Suprapubic skin (tissue), 4 donors: ENCODE measurements around the gene HTR1D. TPM values are rescaled to one million over a fixed set of nuclear protein-coding genes. Genes with fewer than 3 reads are reported as not detected.

Source experiments
- DNase-seq, 2 donors: peaks; one replicate each; pipeline ENCODE4 v3.0.0-alpha.2; 2019; ENCODE audit warnings: low spot score in 2 of 2
- H3K27ac ChIP-seq: fragments of 200-600 bp; sonication (generic); one replicate; pipeline ENCODE4 v1.5.1; 2019
- H3K27me3 ChIP-seq: fragments of 200-600 bp; sonication (generic); one replicate; pipeline ENCODE4 v1.5.1; 2019
- H3K36me3 ChIP-seq: fragments of 200-600 bp; sonication (generic); one replicate; pipeline ENCODE4 v1.5.1; 2019
- H3K4me1 ChIP-seq: fragments of 200-600 bp; sonication (generic); one replicate; pipeline ENCODE4 v1.5.1; 2019
- H3K4me3 ChIP-seq: fragments of 200-600 bp; sonication (generic); one replicate; pipeline ENCODE4 v1.5.1; 2019; ENCODE audit warnings: mild to moderate bottlenecking
- H3K9me3 ChIP-seq: fragments of 200-600 bp; sonication (generic); one replicate; pipeline ENCODE4 v1.5.1; 2019
- EP300 ChIP-seq: sonication (generic); formaldehyde crosslinking; IDR thresholded peaks from one replicate; pipeline ENCODE4 v1.6.1; 2017; ENCODE audit warnings: antibody characterized with exemption
- POLR2A ChIP-seq, 2 donors: fragments of 450-650 bp; IDR thresholded peaks; one replicate each; pipeline ENCODE4 v1.6.1; 2017; ENCODE audit warnings: antibody characterized with exemption in 2 of 2, mild to moderate bottlenecking in 2 of 2, moderate library complexity in 2 of 2
- POLR2AphosphoS5 ChIP-seq, 3 donors: sonication (generic); formaldehyde crosslinking; IDR thresholded peaks; one replicate each; pipeline ENCODE4 v1.6.1; 2017; ENCODE audit warnings: antibody characterized with exemption in 3 of 3
- WGBS: methylation state at CpG from one replicate; pipeline ENCODE4 v1.1.5; 2018; 5-methylcytosine and 5-hydroxymethylcytosine counted together
- total RNA-seq, 4 donors: library from RNA; depleted of rRNA; stranded (reverse); fragments of >200 nt; gene quantifications; one replicate each; pipeline ENCODE4 v1.1.0, GENCODE V29; 2016
- TF ChIP-seq, protein P1 (sequence below), 2 donors: fragments of 200-600 bp in 1 of 2; fragments of 450-650 bp in 1 of 2; sonication (generic) in 1 of 2; IDR thresholded peaks; one replicate each; pipeline ENCODE4 v1.5.1; 2016 to 2019; ENCODE audit warnings: antibody characterized with exemption in 2 of 2, mild to moderate bottlenecking in 1 of 2, moderate library complexity in 1 of 2

The HTR1D gene
- total RNA-seq, 4 donors from 2014 or later, result not detected

DNA sequence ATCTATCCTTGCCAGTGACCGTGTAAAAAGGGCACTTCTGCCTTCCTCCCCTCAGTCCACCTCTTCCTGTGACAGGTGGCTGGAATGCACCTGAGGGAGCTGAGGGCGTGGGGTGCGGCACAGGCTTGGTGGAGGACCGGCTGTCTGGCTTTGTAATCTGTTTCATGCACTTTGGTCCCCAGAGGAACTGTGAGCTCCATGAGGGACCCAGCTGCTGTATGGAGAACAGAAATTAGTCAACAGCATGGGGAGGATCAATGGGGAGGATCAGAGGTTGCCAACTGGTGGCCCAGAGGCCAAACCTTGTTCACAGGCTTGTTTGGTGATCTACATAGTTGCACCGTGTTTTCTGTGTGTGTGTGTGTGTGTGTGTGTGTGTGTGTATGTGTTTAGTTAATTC lies 29.7 kb downstream of the HTR1D start:
- Histone ChIP-seq H3K9me3 (no peaks in the 10 kb centered on the region), H3K4me3 (no peak overlapping the region), H3K4me1 (peaks cover 4% of the 10 kb centered on the region), H3K27ac (no peak overlapping the region), H3K27me3 (no peaks in the 10 kb centered on the region), H3K36me3 (no peaks in the 10 kb centered on the region)
- no peak for DNase-seq
- WGBS, result 73% methylated on average over 5 of the region's 5 CpGs
- no peak for TF ChIP-seq POLR2A (IDR thresholded peaks at IDR 0.05)
- no peak for TF ChIP-seq POLR2AphosphoS5 (IDR thresholded peaks at IDR 0.05)
- TF ChIP-seq EP300, result no peak
- TF ChIP-seq, protein P1, sequence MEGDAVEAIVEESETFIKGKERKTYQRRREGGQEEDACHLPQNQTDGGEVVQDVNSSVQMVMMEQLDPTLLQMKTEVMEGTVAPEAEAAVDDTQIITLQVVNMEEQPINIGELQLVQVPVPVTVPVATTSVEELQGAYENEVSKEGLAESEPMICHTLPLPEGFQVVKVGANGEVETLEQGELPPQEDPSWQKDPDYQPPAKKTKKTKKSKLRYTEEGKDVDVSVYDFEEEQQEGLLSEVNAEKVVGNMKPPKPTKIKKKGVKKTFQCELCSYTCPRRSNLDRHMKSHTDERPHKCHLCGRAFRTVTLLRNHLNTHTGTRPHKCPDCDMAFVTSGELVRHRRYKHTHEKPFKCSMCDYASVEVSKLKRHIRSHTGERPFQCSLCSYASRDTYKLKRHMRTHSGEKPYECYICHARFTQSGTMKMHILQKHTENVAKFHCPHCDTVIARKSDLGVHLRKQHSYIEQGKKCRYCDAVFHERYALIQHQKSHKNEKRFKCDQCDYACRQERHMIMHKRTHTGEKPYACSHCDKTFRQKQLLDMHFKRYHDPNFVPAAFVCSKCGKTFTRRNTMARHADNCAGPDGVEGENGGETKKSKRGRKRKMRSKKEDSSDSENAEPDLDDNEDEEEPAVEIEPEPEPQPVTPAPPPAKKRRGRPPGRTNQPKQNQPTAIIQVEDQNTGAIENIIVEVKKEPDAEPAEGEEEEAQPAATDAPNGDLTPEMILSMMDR (IDR thresholded peaks at IDR 0.05), result no peak

DNA sequence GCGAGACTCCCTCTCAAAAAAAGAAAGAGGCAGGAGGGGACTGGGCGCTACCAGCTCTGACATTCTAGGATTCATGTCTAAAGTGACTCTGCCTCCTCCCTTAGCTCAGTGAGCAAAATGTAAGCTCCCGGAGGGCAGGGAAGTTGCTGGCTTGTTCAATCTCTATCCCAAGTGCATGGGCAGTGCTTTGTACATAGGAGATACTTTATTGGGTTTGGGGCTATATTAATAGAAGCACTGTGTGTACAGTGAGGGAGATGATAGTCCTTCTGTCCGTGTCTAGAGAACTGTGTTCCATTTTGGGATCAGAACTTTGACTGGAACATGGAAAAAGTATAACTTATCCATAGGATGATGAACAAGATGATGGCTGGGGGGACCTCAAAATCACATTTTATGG lies 31.9 kb downstream of the HTR1D start:
- H3K4me3 ChIP-seq, result no peak overlapping the region
- no peak overlapping the region for H3K27ac ChIP-seq
- TF ChIP-seq, protein P1 (IDR thresholded peaks at IDR 0.05), result no peak
- TF ChIP-seq POLR2A (IDR thresholded peaks at IDR 0.05), result no peak
- no peak for TF ChIP-seq EP300
- no peak for TF ChIP-seq POLR2AphosphoS5 (IDR thresholded peaks at IDR 0.05)
- H3K9me3 ChIP-seq, result no peaks in the 10 kb centered on the region
- peaks cover 4% of the 10 kb centered on the region for H3K4me1 ChIP-seq
- WGBS, result 88% methylated on average over 4 of the region's 4 CpGs
- no peaks in the 10 kb centered on the region for H3K27me3 ChIP-seq
- no peak for DNase-seq
- no peaks in the 10 kb centered on the region for H3K36me3 ChIP-seq

DNA sequence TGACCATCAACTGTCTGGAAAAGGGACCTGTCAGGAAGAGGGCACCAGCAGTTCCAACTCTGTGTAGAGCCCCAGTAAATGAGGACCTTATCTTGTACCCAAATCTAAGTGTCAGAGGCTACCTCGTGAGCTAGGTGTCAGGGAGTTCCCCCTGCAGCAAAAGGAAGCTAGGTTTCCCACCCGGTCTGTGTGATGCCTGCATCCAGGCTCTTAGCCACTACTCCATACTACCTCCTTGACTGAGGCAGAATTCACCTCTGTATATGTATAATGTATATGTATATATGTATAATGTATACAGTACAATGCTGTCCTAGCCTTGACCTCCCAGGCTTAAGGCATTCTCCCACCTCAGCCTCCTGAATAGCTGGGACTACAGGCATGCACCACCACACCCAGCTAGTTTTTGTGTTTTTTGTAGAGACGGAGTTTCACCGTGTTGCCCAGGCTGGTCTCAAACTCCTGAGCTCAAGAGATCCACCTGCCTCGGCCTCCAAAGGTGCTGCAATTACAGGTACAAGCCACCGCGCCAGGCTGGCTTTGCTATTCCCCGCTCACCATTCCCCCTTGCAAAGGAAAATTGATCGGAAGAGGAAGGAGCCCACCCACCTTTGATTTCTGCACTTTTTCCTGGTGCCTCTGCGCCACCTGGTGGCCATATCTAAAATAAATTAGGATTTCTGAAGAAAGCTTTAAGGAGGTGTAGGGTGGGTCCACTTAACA lies 32.9 kb downstream of the HTR1D start:
- H3K36me3 ChIP-seq, result no peaks in the 10 kb centered on the region
- 17% methylated on average over 10 of the region's 10 CpGs for WGBS
- no peak overlapping the region for H3K27ac ChIP-seq
- no peak for DNase-seq
- peaks cover 4% of the 10 kb centered on the region for H3K4me1 ChIP-seq
- TF ChIP-seq, protein P1 (IDR thresholded peaks at IDR 0.05), result peak; percentile 49 to 81
- TF ChIP-seq EP300 (no peak), POLR2AphosphoS5 (IDR thresholded peaks at IDR 0.05) (no peak)
- no peaks in the 10 kb centered on the region for H3K27me3 ChIP-seq
- no peaks in the 10 kb centered on the region for H3K9me3 ChIP-seq
- H3K4me3 ChIP-seq, result peak overlapping the region; percentile 29

DNA sequence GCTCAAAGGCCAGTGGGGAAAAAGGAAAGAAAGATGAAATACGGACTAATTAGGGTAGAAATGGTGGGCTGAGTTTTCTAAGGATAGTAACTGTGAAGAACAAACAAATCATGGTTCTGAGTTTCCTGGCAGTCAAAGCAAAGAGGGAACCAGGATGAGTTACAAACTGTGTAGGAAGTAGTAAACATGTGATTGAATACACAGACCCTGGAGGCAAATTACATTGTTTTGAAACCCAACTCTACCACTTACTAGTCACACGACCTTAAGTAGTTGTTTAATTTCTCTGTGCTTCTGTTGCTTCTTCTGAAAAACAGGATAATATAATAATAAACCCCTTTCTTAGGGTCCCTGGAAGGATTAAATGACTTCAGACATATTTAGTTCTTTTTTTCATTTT lies 37.4 kb downstream of the HTR1D start:
- Histone ChIP-seq H3K36me3 (no peaks in the 10 kb centered on the region), H3K27ac (no peak overlapping the region), H3K9me3 (no peaks in the 10 kb centered on the region), H3K4me1 (peaks cover 25% of the 10 kb centered on the region), H3K27me3 (no peaks in the 10 kb centered on the region), H3K4me3 (no peak overlapping the region)
- DNase-seq, result no peak
- 74% methylated on average over 2 of the region's 2 CpGs for WGBS
- no peak for TF ChIP-seq POLR2AphosphoS5 (IDR thresholded peaks at IDR 0.05)
- TF ChIP-seq POLR2A (IDR thresholded peaks at IDR 0.05), result no peak
- TF ChIP-seq, protein P1 (IDR thresholded peaks at IDR 0.05), result no peak
- TF ChIP-seq EP300, result no peak

DNA sequence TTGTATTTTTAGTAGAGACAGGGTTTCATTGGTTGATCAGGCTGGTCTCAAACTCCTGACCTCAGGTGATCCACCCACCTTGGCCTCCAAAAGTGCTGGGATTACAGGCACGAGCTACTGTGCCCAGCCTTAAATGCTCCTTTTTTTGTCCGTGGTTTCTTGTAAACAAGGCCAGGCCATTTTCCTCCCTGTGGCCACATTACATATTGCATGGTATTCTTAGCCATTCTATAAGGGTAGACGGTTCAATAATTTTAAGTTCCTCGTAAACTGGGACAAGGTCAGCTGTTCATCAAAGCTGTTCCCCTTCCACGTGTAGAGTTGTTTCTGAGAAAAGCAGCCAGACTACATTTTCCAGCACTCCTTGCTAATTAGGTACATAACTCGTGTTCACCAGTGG lies 38.4 kb downstream of the HTR1D start:
- no peak for DNase-seq
- TF ChIP-seq EP300, result no peak
- TF ChIP-seq, protein P1 (IDR thresholded peaks at IDR 0.05), result peak in 1 of 2 donors; percentile 41
- peaks cover 21% of the 10 kb centered on the region for H3K4me1 ChIP-seq
- H3K27me3 ChIP-seq, result no peaks in the 10 kb centered on the region
- no peaks in the 10 kb centered on the region for H3K9me3 ChIP-seq
- no peaks in the 10 kb centered on the region for H3K36me3 ChIP-seq
- WGBS, result 57% methylated on average over 6 of the region's 6 CpGs
- H3K27ac ChIP-seq, result no peak overlapping the region
- H3K4me3 ChIP-seq, result no peak overlapping the region
